Putamen (tissue), 1 donor: ENCODE results near the gene PCK2.

ENCODE experiments used
- DNase-seq: peaks from one replicate; pipeline ENCODE4 v3.0.0-alpha.2; 2016; ENCODE audit warnings: low spot score

Gene PCK2

DNA sequence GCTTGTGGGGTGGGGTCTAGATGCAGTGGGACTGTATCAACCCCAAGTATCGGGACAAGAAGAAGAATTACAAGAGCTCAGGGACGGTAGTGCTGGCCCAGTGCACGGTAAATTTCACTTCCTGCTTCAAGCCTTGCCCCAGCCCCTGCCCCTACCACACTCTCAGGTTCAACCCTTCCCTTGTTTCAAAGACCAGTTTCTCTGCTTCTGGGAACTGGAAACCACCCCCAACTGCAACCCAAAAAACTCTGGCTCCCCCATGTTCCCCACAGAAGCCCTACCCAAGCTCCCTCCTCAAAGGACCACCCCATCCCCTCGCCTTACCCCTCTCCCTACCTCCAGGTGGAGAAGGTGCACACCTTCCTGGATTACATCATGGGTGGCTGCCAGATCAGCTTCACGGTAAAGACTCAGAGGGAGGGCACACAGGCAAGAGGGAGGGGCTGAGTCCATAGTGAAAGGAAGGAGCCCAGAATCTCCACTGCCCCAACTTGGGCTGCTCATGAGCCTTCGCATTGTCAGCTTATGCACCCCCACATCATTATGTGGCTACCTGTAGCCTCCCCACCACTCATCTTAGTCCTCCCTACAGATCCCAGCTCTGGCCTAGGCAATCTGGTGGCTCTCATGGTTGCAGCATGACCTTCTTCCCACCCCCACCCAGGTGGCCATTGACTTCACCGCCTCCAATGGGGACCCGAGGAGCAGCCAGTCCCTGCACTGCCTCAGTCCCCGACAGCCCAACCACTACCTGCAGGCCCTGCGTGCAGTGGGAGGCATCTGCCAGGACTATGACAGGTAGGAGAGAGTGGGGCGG, 18.4 kb upstream of the PCK2 start:
- DNase-seq, result no peak

DNA sequence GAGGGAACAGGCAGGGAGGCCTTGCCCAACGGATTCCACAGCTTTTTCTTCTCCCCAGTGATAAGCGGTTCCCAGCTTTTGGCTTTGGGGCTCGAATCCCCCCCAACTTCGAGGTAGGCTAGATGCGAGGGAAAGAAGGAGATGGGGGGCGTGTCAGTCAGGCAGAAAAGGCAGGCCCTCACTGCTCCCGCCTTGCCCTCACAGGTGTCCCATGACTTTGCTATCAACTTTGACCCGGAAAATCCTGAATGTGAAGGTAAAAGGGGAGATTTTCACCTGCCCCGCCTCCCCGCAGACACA, 17.9 kb upstream of the PCK2 start:
- no peak for DNase-seq

DNA sequence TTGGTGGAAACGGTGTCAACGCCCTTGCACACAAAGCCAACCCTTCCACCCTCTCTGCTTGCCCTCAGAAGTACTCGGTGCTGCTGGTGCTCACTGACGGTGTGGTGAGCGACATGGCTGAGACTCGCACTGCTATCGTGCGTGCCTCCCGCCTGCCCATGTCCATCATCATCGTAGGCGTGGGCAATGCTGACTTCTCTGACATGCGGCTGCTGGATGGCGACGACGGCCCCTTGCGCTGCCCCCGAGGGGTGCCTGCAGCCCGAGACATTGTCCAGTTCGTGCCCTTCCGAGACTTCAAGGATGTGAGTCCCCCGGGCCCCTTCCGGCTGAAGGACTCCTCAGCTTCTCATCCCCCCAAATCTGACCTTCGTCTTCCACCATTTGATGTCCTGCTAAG, 17.0 kb upstream of the PCK2 start:
- DNase-seq, result no peak

DNA sequence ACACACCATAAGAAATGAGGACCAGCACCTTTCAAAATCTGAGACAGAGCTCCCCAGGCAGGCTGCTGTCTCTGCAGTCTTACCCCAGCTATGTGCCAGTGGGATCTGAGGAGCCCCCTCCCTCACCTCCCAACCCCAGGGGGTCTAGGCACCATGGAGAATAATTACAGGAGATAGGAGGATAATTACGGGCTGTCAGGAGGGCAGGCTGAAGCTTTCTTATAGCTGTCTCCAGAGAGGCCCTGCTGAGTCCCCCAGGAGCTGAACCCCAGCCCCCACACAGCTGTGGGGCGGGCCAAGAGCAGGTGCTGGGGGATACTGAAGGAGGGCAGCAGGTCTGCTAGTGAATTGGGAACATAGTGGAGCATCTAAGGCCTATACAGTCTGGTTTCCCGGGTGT, 16.0 kb upstream of the PCK2 start:
- DNase-seq, result no peak

DNA sequence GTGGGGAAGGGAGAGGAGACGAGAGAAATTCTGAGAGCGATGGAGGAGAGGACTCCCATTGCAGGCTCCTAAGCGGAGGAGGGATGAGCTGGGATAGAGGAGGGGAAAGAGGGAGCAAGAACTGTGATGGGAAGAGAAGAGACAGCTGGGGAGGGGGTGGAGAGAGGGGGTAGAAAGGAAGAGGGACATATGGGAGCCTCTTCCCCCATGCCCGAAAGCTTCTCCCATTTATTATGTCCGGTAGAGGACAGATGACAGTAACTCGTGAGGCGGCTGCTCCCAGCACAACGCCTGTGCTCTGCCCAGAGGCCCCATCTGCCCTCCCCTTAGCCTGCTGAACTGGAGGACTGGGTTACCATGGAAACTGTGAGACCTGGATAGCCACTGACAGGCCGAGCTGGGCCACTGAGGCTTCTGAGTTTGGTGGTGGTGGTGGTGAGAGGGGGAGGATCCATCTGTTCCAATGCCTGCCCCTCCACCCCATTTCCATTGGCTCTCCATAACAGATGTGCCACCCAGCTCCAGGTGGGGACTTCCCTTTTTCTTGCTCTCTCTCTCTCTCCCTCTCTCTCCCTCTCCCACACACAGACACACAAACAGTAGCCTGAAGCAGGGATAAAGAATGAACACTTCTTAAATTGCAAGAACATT, 14.5 kb upstream of the PCK2 start:
- DNase-seq, result no peak

DNA sequence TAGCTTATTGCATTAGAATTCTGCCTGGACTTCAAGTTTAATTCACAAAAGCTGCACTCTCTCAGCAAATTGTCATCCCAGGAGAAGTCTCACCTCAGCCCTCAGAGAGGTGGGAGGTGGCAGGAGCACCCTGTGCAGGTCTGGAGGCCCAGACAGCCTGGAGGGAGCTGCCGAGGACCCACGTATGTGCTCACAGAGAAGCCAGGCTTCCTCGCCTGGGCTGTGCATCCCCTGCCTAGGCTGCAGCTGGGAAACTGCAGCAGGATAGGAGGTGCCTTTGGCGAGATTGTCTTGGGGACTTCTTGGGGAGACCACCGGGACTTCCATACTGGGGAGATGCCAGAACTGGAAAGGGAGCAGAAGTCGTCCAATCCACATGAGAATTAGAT, 14.0 kb upstream of the PCK2 start:
- DNase-seq, result no peak

DNA sequence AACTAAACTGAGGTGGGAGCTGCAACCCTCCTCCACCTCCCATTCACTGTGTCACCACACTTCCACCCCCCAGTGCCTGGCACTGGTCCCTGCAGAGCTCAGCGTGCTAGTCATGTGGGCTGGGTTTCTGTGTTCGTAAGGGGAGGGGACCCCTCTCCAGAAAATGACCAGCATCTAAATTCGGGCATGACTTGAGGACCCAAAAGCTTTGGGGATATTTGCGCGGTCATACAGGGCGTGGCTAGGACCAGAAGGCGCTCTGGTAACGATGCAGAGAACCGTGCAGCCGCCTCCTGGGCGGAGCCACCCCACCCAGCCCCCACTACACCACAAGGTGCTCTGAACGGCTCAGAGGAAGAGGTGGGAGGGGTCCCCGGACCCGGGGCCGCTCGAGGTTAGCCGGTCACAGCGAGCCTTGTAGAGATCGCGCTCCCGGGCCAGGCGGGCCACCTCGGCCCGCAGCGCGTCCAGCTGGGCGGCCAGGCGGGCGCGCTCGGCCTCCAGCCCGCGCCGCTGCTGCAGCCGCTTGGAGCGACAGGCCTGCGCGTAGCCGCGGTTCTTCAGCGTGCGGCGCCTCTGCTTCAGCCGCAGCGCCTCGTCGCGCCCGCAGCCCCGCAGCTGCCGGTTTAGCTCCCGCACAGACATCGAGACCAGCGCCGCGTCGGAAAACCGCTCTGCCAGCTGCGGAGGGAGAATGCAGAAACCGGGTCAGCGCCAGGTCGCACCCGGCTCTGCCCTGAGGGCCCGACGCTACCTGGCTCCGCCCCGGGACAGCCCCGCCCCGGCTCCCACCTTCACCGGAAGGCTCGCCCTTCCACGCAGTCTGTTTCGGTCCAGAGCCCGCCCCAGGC, 13.0 kb upstream of the PCK2 start:
- peak; percentile 72 for DNase-seq

DNA sequence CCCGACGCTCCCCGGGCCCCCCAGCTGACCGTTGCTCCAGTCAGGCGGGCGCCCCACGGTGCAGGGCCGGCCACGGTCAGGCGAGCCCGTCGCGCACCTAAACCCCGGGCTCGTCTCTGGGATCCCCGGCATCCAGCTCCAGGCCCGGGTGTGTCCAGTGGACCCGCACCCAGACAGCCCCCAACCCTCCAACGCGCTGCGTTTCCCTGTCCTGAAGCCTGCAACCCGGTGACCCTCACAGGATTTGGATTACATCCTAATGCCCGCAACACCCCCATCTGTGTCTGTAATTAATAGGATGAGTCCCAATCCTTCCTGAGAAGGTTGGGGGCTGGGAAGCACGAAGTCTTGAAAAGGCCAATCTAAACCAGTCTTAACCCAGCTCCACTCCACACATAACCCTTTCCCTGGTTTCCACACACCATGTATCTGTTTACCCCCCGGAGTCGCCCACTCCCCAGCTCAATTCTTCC, 12.3 kb upstream of the PCK2 start:
- no peak for DNase-seq

DNA sequence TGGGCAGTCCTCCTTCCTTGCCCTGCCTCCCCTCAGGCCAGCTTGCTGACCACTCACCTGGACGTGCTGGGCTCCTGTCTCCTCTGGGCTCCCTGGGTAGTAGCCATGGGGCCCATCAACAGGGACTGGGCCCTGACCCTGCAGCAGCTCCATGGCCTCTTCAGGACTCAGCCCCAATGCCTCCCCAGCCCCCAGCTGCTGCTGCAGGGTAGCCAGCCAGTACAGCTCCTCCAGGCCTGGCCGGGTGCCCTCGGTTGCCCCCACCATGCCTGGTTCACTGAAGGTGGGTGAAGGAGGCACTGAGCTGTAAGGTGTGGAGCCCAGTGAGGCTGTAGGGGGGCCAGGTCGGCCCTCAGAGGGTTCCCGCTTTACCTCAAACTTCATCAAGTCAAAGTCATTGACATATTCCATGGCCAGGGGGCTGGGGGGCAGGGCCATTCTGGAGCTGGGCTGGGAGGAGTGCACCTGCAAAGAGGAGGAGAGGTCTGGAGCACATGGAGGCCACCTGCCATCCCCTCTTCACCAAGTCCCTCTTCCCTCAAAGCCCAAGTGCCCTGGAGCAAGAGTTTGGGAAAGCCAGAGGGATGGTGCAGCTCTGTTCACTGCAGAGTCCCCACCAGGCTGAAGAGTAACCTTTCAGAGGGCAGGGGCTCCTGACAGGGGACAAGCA, 11.6 kb upstream of the PCK2 start:
- DNase-seq, result no peak

DNA sequence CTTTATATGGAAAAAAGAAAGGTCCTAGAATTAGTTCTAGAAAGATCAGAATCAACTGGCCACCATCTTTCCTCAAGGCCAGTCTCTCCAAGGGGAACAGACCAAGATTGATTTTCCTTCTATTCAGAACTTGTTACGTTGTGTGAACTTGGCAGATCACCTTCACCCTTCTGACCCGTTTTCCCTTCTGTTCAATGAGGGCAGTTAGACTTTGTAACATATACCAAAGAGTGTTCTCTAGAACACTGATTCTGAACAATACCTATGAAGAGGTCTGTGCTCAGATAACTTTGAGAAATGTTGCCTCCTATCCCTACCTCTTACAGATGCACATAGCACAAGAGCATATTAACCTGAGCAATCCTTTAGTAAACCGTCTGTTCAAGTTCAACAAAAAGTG, 10.6 kb upstream of the PCK2 start:
- DNase-seq, result no peak

DNA sequence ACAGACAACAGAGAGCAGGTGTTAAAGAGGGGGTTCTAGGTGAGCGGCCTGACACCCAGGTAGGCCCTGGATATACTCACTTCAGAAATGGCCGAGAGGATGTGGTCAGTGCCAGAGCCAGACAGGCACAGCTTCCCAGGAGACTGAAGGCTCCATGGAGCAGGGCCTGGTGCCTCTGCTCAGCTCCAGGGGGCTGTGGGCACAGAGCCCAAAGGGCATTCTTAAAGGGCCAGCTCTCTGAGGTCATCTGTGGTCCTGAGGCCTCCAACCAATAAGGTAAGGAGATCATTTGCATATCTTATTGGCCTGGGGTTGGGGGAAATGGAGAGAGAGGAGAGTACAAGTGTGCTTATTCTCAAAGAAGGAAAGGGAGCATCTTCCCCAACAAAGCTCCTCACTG, 9.7 kb upstream of the PCK2 start:
- DNase-seq, result no peak

DNA sequence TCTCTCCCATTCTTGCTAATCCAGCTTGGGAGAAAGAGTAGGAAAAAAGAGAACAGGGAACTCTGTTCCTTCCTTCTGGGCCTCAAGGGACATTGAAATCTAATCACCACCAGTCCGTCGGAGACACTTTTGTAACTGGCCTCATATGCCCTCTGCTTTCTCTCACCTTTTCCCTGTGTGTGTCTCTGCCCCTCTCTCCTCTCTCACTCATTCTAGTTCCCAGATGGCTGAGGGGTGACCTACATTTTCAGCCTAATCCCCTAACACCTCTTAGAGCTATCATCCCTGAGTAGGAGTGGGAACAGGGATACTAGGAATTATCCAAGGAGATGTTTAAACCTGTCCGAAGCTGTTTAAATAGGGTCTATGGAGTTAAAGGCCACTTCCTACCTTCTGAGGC, 8.9 kb upstream of the PCK2 start:
- DNase-seq, result no peak

DNA sequence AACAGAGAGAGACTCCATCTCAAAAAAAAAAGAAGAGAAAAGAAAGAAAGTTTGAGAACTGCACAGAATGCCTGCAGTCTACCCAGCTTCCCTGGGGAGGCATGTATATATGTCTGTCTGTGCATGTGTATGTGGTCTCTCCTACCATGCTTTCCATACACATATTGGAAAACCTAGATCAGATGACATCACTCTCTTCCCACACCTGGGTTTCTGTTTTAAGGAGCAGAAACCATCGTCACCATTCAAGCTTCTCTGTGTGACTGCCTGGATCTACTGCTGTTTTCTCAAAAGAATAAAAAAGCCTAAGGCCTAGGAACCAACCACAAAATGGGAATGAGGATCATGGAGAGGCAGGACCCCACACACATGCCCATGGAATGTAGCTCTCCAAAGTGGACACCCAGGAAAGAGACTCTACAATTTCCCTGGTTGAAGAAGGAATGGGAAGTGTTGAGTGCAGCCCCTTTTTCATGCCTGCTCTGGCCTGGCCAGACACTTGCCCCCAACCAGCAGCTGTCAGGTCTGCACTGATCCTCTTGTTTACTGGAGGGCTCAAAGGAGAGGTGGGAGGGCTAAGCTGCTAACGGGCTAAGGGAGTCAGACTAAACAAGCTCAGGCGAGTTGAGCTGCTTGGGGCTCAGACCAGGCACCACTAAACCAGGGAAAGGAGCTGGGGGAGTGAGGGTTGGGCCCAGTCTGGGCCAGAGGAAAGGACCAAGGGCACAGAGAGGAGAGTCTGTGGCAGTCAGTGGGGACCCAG, 7.7 kb upstream of the PCK2 start:
- no peak for DNase-seq

DNA sequence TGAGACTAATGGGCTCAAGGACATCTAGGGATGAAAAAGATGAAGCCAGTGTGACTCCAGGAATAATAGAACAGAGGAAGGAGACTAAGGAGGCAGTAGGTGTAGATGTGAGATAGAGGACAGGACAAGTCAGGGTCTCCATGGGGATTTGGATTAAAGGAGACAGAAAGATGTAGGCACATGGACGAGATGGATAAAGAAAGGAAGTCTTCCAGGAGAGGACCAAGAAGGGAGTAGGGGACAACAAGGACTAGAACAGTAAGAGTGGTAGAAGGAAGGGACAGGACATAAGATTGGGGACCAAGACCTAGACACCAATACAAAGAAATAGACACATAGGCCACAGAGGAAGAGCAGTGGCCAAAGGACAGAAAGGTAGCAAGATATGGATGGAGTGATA, 7.1 kb upstream of the PCK2 start:
- DNase-seq, result no peak

DNA sequence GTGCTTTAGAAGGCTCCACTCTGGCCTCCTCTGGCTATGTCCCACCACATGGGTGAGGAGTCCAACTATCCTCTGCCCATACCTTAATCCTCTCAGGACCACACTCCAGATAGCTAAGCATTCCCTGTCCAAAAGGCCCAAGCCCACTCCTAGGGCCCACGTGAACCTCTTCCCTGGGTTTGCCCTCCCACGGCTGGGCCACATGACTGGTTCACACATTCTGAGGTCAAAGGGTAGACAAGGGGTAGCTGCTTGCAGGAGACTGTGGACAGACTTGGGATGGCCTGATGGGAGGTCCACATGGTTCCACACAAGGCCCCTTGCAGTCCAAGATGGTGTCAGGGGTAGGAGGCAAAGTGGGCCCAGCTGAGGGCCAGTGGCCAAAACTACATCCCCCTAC, 6.0 kb upstream of the PCK2 start:
- no peak for DNase-seq

DNA sequence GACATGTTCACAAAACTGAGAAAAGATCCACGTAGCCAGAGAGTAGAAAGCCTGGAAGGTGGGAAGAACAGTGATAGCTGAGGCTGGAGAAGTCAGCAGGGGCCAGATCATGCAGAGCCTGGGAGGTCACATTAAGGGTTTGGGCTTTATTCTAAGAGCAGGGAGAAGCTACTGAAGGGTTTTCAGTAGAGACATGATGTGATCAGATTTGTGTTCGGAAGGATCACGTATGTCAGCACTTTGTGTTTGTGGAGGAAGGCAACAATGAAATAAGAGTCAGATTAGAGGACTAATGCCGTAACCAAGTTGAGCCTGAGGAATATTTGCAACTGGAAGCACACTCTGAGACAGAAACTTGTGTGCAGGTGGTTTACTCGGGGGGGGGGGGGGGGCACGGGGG, 4.2 kb upstream of the PCK2 start:
- DNase-seq, result no peak

DNA sequence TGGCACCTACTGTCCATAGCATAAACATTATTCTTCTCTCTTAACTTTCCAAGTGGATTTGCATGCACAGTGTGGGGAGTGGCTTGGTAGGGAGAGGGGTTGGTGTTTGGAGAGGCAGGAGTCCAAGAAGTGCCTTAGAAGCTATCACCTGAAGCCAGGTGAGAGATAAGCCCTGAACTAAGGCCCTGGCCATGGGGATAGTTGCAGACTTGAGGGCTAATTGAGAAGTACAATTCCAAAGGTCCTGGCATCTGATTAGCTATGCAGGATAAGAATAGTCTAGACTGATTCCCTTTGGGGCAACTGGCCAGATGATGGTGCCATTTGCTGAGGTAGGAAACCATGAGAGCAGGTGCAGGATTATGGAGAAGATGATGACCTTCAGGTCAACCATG, 2.0 kb upstream of the PCK2 start:
- DNase-seq, result no peak

DNA sequence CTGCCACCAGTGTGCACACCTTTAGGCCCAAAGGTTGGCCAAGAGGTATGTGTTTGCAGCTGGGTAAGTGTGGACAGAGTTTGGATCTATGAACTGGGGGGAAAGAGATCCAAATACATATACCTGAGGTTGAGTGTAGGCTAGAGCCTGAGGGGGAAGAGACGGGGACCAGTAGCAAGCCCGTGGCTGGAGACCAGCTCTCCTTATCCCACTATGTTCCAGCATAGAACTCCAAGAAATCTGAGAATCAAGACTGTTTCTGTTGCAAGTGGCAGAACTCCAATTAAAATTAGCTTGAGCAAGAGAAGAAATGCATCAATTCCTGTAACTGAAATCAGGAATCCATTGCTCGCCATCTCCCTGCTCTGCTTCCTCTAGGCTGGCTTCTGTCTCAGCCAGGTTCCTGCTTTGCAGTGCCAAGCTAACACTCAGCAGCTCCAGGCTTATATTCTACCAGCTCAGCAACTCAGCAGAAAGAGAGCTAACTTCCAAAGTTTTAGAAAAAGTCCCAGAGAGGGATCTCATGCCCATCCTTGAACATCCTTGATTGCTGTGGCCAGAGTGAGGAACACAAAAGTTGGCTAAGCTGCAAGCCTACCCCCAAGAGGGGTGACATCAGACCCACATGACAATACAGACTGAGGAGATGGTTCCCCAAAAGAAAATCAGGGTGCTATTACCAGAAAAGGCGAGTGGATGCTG, 1.5 kb upstream of the PCK2 start:
- no peak for DNase-seq

DNA sequence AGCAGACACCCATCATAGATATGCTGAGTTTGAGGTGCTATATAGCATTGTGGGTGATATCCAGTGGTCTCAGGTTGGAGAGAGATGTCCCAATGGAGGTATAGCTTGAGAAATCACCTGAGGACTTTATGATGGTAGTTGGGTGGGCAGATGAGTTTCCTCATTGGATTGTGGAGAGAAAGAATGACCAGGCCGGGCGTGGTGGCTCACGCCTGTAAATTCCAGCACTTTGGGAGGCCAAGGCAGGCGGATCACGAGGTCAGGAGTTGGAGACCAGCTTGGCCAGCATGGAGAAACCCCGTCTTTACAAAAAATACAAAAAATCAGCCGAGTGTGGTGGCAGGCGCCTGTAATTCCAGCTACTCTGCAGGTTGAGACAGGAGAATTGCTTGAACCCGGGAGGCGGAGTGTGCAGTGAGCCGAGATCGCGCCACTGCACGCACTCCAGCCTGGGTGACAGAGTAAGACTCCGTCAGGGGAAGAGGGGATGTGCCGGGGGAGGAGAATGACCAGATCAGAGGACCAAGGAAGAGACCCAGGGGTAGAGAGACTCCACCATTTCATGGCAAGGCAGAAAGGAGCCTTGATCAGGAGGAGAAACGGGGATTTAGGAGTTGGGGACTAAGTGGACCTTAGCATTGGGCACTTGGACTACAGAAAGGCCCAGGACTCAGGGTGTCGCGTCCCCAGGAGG, 757 bp upstream of the PCK2 start:
- no peak for DNase-seq

DNA sequence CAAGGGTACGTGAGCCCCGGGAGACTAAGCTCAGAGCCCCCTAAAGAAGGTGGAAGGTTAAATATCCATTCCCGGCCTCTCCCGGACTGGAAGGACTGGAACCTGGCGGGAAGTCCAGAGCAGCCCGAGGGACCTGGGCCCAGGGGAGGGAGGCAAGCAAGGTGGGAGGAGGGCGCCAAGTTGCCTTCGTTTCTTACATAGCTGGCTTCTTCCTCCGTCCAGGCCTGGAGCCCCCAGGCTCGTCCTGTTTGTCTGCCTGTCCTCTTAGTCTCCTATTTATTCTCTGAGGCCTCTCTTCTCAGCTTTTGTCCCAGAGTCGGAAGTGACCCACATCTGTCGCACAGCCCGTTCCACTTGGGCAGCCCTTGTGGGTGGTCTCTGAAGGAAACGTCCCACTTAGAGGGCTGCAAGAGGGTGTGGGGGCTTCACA, 745 bp downstream of the PCK2 start:
- DNase-seq, result no peak
